VCaP (cell line): ENCODE results near the gene ANTXR1.

Source experiments
- H3K27ac ChIP-seq: fragments of 450-650 bp; 2 replicates; pipeline ENCODE4 v1.5.1; 2017
- CTCF ChIP-seq: fragments of 450-650 bp; conservative IDR thresholded peaks from 2 replicates; pipeline ENCODE4 v1.5.1; 2017; ENCODE audit warnings: mild to moderate bottlenecking, moderate library complexity

The ANTXR1 gene

GRCh38 chr2:69275490-69275889 lies 262.5 kb downstream of the ANTXR1 start:
- no peak for TF ChIP-seq CTCF
- no peak overlapping the region for H3K27ac ChIP-seq

- no peak overlapping the region for H3K27ac ChIP-seq
- TF ChIP-seq CTCF, result no peak
These were observed 265.4 kb downstream of the ANTXR1 start for GRCh38 chr2:69278366-69278765.

GRCh38 chr2:69279211-69279610 lies 266.2 kb downstream of the ANTXR1 start:
- no peak overlapping the region for H3K27ac ChIP-seq
- no peak for TF ChIP-seq CTCF

GRCh38 chr2:69279931-69280681 lies 267.1 kb downstream of the ANTXR1 start:
- no peak for TF ChIP-seq CTCF
- no peak overlapping the region for H3K27ac ChIP-seq

- no peak overlapping the region for H3K27ac ChIP-seq
- no peak for TF ChIP-seq CTCF
These were observed 267.9 kb downstream of the ANTXR1 start for GRCh38 chr2:69280796-69281412.

GRCh38 chr2:69285379-69285894 lies 272.5 kb downstream of the ANTXR1 start:
- TF ChIP-seq CTCF, result no peak
- no peak overlapping the region for H3K27ac ChIP-seq

- no peak overlapping the region for H3K27ac ChIP-seq
- TF ChIP-seq CTCF, result no peak
These were observed 274.6 kb downstream of the ANTXR1 start for GRCh38 chr2:69287544-69287943.
